Gastrocnemius medialis (tissue), 4 donors: Measurements from ENCODE around the gene INPP5E. TPM values are rescaled to one million over a fixed set of nuclear protein-coding genes. Genes with fewer than 3 reads are reported as not detected.

Experiments
- ATAC-seq, 2 donors: fragments of 150-250 bp; one replicate each; pipeline ENCODE4 v1.9.1; 2016
- DNase-seq, 2 donors: peaks; one replicate each; pipeline ENCODE4 v3.0.0-alpha.2; 2019
- H3K27ac ChIP-seq, 4 donors: fragments of 200-600 bp; sonication (generic); 1 replicate in 1 of 4; 2 replicates in 3 of 4; pipeline ENCODE4 v1.5.1; 2016 to 2018; ENCODE audit warnings: mild to moderate bottlenecking in 2 of 4, moderate library complexity in 1 of 4
- H3K27me3 ChIP-seq, 3 donors: fragments of 200-600 bp; sonication (generic) in 2 of 3; 1 replicate in 1 of 3; 2 replicates in 2 of 3; pipeline versions ENCODE4 v1.5.1 to v1.6.0; 2016 to 2019; ENCODE audit warnings: mild to moderate bottlenecking in 1 of 3, moderate library complexity in 1 of 3
- H3K36me3 ChIP-seq, 2 donors: fragments of 200-600 bp; sonication (generic) in 1 of 2; one replicate each; pipeline ENCODE4 v1.5.1; 2017 to 2018
- H3K4me1 ChIP-seq, 2 donors: fragments of 200-600 bp; sonication (generic) in 1 of 2; one replicate each; pipeline ENCODE4 v1.5.1; 2016 to 2017; ENCODE audit warnings: mild to moderate bottlenecking in 2 of 2
- H3K4me3 ChIP-seq, 4 donors: fragments of 200-600 bp; sonication (generic) in 3 of 4; 1 replicate in 1 of 4; 2 replicates in 3 of 4; pipeline ENCODE4 v1.5.1; 2016 to 2019; ENCODE audit warnings: mild to moderate bottlenecking in 2 of 4
- H3K9me3 ChIP-seq, 3 donors: fragments of 200-600 bp; sonication (generic) in 2 of 3; 1 replicate in 1 of 3; 2 replicates in 2 of 3; pipeline ENCODE4 v1.5.1; 2016 to 2019
- POLR2A ChIP-seq, 2 donors: fragments of 450-650 bp; IDR thresholded peaks; one replicate each; pipeline ENCODE4 v1.6.1; 2017; ENCODE audit warnings: antibody characterized with exemption in 2 of 2, mild to moderate bottlenecking in 2 of 2, moderate library complexity in 2 of 2
- in situ Hi-C, 4 donors: fragments of 200-750 bp; cut with MboI; loops; one replicate each; pipeline versions ENCODE4 v1.15.0 to v1.8.0; 2017; ENCODE audit warnings: low sequenced_read_pairs in 4 of 4
- intact Hi-C: fragments of 100-400 bp; cut with DNase I; formaldehyde crosslinking; loops from one replicate; pipeline ENCODE4 v1.15.1; 2023; ENCODE audit warnings: low total_unique reads
- total RNA-seq, 4 donors: library from RNA; depleted of rRNA; stranded (reverse); fragments of >200 nt; gene quantifications; one replicate each; pipeline versions ENCODE4 v1.1.0 to v1.2.3, GENCODE V29; 2016
- TF ChIP-seq, protein P1 (sequence below), 5 experiments: fragments of 450-650 bp in 3 of 5; fragments of 200-600 bp in 2 of 5; sonication (generic) in 2 of 5; IDR thresholded peaks in 4 of 5; conservative IDR thresholded peaks in 1 of 5; 1 replicate in 4 of 5; 2 replicates in 1 of 5; pipeline ENCODE4 v1.5.1; 2016 to 2019; ENCODE audit warnings: antibody characterized with exemption in 5 of 5, mild to moderate bottlenecking in 3 of 5, moderate library complexity in 3 of 5

The INPP5E gene
- total RNA-seq, 4 donors from 2014 or later, result 5.0 to 6.7 (median 5.9) TPM

DNA sequence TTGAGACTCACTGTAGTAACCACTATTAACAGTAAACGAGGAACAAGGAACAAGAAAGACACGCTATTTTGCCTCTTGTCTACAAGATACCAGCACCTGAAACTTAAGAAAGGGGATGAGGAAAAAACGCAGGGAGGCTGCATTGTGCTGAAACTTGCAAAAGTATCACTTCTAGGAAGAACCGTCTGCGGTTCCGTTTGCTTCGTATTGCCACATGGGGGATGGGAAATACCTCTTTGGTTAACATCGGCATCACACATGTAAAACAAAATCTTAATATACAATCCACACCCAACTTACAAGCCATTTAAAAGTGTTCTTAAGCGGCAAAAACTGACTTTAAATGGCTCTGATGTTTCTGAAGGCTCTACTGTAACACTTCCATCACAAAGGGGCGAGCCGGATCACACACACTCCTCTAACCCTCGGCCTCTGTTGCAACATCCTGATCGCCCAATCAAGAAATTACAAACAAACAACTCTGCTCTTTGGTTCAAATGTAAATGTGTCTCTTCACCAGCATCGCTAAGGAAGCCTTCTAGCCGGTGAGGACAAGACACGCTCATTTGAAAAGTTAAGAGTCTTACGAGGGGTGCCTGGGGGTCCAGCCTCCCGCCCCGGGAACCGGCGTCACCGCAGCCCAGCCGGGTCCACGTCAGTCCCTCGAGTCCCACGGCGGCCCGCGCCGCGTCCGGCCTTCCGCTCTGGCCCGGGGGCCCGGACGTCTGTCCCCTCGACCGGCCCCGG, 42.6 kb upstream of the INPP5E start:
- peaks cover 0 to 6% of the 10 kb centered on the region in 2 donors for H3K36me3 ChIP-seq
- intact Hi-C loops (loop anchor here (2.0 to 10.0 kb wide), 3 partner anchors 63 to 943 kb away; partner anchors contain the start of genes EXD3, MAN1B1 and NOXA1), in situ Hi-C loops (loop anchor here in 1 of 4 donors (25.0 kb wide), 1 partner anchor 155 kb away; no protein-coding TSS in a partner anchor)
- H3K9me3 ChIP-seq, result no peaks in the 10 kb centered on the region
- no peaks in the 10 kb centered on the region for H3K27me3 ChIP-seq
- DNase-seq, result no peak
- peak overlapping the region; percentile 92 to 100 (median 96) for H3K27ac ChIP-seq
- peak in 1 of 2 donors; percentile 9 for ATAC-seq
- H3K4me3 ChIP-seq, result peak overlapping the region; percentile 70 to 87 (median 74)
- TF ChIP-seq POLR2A (IDR thresholded peaks at IDR 0.05), result no peak
- TF ChIP-seq, protein P1, sequence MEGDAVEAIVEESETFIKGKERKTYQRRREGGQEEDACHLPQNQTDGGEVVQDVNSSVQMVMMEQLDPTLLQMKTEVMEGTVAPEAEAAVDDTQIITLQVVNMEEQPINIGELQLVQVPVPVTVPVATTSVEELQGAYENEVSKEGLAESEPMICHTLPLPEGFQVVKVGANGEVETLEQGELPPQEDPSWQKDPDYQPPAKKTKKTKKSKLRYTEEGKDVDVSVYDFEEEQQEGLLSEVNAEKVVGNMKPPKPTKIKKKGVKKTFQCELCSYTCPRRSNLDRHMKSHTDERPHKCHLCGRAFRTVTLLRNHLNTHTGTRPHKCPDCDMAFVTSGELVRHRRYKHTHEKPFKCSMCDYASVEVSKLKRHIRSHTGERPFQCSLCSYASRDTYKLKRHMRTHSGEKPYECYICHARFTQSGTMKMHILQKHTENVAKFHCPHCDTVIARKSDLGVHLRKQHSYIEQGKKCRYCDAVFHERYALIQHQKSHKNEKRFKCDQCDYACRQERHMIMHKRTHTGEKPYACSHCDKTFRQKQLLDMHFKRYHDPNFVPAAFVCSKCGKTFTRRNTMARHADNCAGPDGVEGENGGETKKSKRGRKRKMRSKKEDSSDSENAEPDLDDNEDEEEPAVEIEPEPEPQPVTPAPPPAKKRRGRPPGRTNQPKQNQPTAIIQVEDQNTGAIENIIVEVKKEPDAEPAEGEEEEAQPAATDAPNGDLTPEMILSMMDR (IDR thresholded peaks at IDR 0.05 in 4 of 5, conservative IDR thresholded peaks at IDR 0.05 in 1 of 5), result no peak
- peaks cover 24 to 25% of the 10 kb centered on the region in 2 donors for H3K4me1 ChIP-seq

DNA sequence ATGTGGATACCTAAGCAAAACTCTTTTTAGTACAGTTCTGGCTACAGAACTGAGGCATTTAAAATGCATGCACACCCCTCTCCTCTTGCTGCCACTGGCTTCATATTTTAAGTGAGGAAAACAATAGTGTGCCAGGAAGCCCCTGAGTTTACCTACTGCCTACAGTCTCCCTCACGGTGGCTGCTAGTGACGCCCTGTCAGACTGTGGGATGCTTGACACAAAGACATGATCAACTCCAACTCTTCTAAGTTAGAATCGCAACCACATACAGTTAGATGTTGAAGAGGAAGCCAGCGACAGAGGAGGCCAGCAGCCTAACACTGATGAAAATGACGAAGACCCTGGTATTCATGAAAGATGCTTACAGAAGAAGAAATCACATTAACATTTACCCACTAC, 41.9 kb upstream of the INPP5E start:
- Histone ChIP-seq H3K27ac (peak overlapping the region; percentile 92 to 100 (median 96)), H3K9me3 (no peaks in the 10 kb centered on the region), H3K27me3 (no peaks in the 10 kb centered on the region), H3K4me3 (peak overlapping the region; percentile 70 to 87 (median 74)), H3K36me3 (peaks cover 0 to 12% of the 10 kb centered on the region in 2 donors), H3K4me1 (peaks cover 24 to 25% of the 10 kb centered on the region in 2 donors)
- intact Hi-C loops, result loop anchor here (5.0 to 10.0 kb wide), 2 partner anchors 606 to 943 kb away; partner anchors contain the start of genes EXD3, MAN1B1 and NOXA1
- in situ Hi-C loops, result loop anchor here in 1 of 4 donors (25.0 kb wide), 1 partner anchor 156 kb away; no protein-coding TSS in a partner anchor
- no peak for TF ChIP-seq POLR2A (IDR thresholded peaks at IDR 0.05)
- TF ChIP-seq, protein P1 (IDR thresholded peaks at IDR 0.05 in 4 of 5, conservative IDR thresholded peaks at IDR 0.05 in 1 of 5), result no peak
- DNase-seq, result no peak
- no peak for ATAC-seq

DNA sequence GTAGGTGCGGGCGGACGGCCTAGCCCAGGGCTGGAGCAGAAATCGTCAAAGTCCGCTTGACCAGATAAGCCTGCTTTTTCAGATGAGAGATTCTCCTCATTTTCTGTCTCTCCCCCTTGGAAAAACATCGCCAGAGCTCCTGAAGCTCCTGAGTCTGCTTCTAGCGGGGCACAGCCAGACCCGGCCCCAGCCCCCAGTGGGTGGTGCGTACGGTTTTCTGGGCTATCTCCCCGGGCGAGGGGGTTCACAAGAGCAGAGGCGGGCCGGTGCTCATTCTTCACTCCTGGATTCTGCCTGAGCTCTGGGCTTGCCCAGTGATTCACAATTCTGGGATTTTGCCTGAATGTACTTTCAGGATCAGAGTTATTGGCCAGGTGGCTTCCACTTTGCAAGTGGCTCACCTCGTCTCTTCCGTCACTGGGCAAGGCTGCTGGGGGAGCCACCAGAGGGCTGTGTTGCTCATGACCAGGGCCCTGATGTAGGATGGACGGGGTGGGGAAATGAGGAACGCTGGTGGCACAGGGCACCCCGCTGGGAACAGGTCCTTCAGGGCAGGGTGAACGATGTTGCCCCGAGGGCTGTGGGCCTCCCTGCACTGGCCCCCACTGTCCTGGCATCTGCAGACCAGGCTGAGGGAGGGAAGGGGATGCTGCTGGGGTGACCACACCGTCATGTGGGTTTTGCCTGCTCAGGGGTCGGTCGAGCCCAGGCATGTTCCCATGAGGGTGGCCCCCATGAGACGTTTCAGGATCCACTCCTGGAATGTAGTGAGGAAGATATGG, 36.9 kb upstream of the INPP5E start:
- in situ Hi-C loops, result loop anchor here in 1 of 4 donors (25.0 kb wide), 1 partner anchor 161 kb away; no protein-coding TSS in a partner anchor
- ATAC-seq (no peak), DNase-seq (no peak)
- Histone ChIP-seq H3K27me3 (no peaks in the 10 kb centered on the region), H3K4me1 (peaks cover 6 to 7% of the 10 kb centered on the region in 2 donors), H3K9me3 (no peaks in the 10 kb centered on the region), H3K4me3 (no peak overlapping the region), H3K27ac (no peak overlapping the region), H3K36me3 (peaks cover 0 to 58% of the 10 kb centered on the region in 2 donors)
- TF ChIP-seq POLR2A (IDR thresholded peaks at IDR 0.05), result no peak
- TF ChIP-seq, protein P1 (IDR thresholded peaks at IDR 0.05 in 4 of 5, conservative IDR thresholded peaks at IDR 0.05 in 1 of 5), result no peak
- intact Hi-C loops, result no loop called here

DNA sequence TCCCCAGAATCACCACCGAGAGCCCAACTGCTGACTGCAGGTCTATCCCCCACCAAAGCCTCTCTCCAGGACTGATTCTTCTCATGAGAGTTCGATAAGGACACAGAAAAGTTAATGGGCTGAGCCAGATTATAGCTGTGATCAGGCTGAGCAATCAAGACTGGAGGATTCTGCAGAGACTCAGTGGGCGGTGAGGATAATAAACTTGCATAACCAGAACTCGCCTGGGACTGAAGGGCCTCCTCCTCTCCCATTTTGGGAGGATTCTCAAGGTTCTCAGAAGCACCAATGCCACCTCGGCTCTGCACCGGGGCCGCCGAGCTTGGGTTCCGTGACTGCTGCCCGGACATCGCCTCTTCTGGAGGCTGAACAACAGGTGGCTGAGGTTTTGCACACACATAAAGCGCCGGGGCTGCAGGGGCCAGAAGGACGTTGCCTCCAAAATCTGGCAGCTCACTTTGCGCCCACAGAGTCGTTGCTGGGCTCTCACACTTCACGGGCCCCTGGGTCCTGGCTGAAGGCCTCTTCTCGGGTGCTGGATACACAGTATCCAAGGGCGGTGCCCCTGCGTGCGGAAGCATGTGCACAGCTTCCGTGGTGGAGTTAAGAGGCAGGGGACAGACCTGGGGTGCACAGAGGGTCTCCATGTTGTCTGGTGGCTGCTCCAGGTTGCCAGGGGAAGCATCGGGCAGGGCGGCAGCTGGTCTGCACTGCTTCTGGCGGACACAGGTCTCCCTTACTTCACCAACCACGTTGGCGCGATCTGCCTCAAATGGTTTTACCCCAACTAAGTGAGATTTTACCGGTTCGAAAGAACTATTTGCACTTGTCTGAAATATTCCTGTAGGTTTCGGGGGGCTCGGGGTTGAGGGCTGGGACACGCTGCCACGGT, 35.6 kb upstream of the INPP5E start:
- intact Hi-C loops (no loop called here), in situ Hi-C loops (loop anchor here in 1 of 4 donors (25.0 kb wide), 1 partner anchor 162 kb away; no protein-coding TSS in a partner anchor)
- no peak overlapping the region for H3K27ac ChIP-seq
- peaks cover 0 to 71% of the 10 kb centered on the region in 2 donors for H3K36me3 ChIP-seq
- H3K4me1 ChIP-seq, result no peaks in the 10 kb centered on the region
- DNase-seq (no peak), ATAC-seq (no peak)
- H3K4me3 ChIP-seq, result no peak overlapping the region
- no peaks in the 10 kb centered on the region for H3K9me3 ChIP-seq
- no peaks in the 10 kb centered on the region for H3K27me3 ChIP-seq
- TF ChIP-seq, protein P1 (IDR thresholded peaks at IDR 0.05 in 4 of 5, conservative IDR thresholded peaks at IDR 0.05 in 1 of 5), result no peak
- no peak for TF ChIP-seq POLR2A (IDR thresholded peaks at IDR 0.05)
